WERI-Rb-1 (cell line): ENCODE measurements around the gene DRC3.

Experiments
- DNase-seq: peaks from one replicate; pipeline ENCODE4 v3.0.0-alpha.2; 2020
- H3K27ac ChIP-seq: fragments of 250-450 bp; sonication (Bioruptor Pico); 2 replicates; pipeline ENCODE4 v1.5.1; 2020; ENCODE audit warnings: mild to moderate bottlenecking, moderate library complexity
- H3K27me3 ChIP-seq: fragments of 250-450 bp; sonication (Bioruptor Pico); 2 replicates; pipeline ENCODE4 v1.5.1; 2021; ENCODE audit warnings: mild to moderate bottlenecking, low read depth, moderate library complexity; ENCODE audit not compliant: insufficient read depth, severe bottlenecking
- H3K36me3 ChIP-seq: fragments of 250-450 bp; sonication (Bioruptor Pico); 2 replicates; pipeline ENCODE4 v1.5.1; 2020; ENCODE audit warnings: mild to moderate bottlenecking, moderate library complexity
- H3K4me3 ChIP-seq: 2 replicates; pipeline ENCODE4 v1.5.1; 2011; ENCODE audit warnings: low read depth, mild to moderate bottlenecking, control low read depth, low read length
- H3K9me3 ChIP-seq: fragments of 250-450 bp; sonication (Bioruptor Pico); 2 replicates; pipeline ENCODE4 v1.5.1; 2021; ENCODE audit warnings: mild to moderate bottlenecking, moderate library complexity; ENCODE audit not compliant: severe bottlenecking
- TF ChIP-seq, protein P1 (sequence below): IDR thresholded peaks from 2 replicates; pipeline ENCODE4 v1.5.1; 2011; ENCODE audit warnings: low read depth, mild to moderate bottlenecking, control low read depth, inconsistent platforms, low read length

DRC3 gene

DNA sequence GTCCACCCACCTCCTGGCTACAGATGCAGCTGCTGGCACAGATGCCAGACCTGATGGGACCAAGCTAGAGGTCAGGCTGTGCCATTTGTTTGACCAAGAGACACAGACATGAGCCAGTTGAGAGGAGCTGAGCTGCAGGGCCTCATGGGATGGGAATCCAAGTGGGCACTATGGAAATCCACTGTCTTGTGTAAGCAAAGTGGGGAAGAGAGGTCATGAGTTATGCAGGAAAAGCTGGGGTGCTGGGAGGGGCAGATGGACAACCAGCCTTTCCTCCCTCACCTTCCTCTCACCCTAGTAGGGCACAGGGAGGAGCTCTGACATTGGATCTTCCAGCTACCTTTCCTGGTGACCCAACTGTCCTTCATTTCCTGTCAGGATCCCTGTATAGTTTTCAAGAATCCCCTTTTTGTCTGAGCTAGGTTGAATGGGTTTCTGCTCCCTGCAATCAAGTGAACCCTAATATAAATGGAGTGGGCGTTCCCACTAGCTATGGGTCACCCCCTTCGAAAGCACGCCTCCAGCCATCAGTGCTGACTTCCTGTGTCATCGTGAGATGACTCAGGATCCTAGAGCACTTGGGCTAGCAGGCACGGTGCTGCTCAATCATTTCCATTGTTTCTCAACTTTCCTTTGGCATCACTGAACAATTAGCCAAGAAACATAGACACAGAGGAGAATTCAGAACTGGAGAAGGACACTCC, 52.7 kb downstream of the DRC3 start:
- Histone ChIP-seq H3K27ac (no peak overlapping the region), H3K27me3 (no peaks in the 10 kb centered on the region), H3K4me3 (no peak overlapping the region), H3K36me3 (peaks cover 10% of the 10 kb centered on the region), H3K9me3 (no peaks in the 10 kb centered on the region)
- DNase-seq: no peak
- TF ChIP-seq, protein P1, sequence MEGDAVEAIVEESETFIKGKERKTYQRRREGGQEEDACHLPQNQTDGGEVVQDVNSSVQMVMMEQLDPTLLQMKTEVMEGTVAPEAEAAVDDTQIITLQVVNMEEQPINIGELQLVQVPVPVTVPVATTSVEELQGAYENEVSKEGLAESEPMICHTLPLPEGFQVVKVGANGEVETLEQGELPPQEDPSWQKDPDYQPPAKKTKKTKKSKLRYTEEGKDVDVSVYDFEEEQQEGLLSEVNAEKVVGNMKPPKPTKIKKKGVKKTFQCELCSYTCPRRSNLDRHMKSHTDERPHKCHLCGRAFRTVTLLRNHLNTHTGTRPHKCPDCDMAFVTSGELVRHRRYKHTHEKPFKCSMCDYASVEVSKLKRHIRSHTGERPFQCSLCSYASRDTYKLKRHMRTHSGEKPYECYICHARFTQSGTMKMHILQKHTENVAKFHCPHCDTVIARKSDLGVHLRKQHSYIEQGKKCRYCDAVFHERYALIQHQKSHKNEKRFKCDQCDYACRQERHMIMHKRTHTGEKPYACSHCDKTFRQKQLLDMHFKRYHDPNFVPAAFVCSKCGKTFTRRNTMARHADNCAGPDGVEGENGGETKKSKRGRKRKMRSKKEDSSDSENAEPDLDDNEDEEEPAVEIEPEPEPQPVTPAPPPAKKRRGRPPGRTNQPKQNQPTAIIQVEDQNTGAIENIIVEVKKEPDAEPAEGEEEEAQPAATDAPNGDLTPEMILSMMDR: no peak

DNA sequence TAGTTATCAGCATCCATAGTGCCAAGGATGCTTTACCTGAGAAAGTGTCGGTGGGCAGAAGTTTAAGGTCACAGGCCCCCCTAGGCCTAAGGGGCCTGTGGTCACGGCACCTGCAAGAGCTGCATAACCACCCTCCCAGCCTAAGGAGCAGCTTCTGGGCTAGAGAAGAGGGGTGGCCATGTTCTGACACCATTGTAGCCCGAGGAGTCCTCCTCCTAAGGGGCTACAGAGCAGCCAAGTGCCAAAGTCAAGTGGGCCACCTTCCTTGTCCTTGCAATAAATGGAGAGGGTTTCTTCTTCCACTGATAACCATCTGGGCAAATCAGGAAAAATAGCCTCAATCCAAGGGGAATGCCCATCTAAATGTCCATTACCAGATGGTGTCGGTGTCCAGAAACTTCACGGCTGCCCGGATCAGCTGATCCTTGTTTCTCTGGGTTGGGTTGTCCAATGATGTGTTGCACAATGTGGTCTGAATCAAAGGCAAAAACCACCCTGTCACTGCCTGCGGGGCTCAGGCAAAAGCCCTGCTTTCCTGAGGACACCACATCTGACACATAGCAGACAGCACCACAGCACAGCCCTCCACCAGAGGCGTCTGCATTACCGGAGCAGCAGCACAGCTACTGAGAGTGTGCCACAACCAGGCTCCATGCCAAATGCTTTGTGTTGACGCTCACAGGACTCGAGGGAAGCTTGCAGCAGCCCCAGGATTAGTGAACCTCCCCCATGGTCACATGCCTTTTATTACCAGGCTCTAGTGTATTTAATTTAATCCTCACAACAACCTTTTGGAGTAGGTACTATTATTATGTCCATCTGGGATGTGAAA, 53.5 kb downstream of the DRC3 start:
- H3K9me3 ChIP-seq: no peaks in the 10 kb centered on the region
- H3K36me3 ChIP-seq: peaks cover 10% of the 10 kb centered on the region
- no peak overlapping the region for H3K4me3 ChIP-seq
- DNase-seq: no peak
- no peaks in the 10 kb centered on the region for H3K27me3 ChIP-seq
- TF ChIP-seq, protein P1: no peak
- no peak overlapping the region for H3K27ac ChIP-seq

DNA sequence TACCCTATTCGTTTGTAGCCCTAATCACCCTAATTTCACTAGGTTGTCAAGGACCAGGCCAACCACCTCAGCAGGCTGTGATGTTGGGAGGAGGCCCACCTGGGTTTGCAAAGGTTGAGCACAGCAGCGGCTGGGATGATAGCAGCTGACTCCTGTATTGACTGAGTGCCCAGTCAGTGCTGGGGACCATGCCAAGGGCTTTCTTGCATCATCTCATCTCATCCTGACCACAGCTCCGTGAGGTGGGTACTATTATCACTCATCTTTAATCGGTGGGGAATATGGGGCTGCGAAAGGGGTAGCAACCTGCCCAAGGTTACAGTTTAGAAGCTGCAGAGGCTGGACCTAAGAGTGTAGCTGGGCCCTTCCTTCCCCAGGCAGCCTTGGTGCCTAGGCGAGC, 54.6 kb downstream of the DRC3 start:
- no peak for DNase-seq

DNA sequence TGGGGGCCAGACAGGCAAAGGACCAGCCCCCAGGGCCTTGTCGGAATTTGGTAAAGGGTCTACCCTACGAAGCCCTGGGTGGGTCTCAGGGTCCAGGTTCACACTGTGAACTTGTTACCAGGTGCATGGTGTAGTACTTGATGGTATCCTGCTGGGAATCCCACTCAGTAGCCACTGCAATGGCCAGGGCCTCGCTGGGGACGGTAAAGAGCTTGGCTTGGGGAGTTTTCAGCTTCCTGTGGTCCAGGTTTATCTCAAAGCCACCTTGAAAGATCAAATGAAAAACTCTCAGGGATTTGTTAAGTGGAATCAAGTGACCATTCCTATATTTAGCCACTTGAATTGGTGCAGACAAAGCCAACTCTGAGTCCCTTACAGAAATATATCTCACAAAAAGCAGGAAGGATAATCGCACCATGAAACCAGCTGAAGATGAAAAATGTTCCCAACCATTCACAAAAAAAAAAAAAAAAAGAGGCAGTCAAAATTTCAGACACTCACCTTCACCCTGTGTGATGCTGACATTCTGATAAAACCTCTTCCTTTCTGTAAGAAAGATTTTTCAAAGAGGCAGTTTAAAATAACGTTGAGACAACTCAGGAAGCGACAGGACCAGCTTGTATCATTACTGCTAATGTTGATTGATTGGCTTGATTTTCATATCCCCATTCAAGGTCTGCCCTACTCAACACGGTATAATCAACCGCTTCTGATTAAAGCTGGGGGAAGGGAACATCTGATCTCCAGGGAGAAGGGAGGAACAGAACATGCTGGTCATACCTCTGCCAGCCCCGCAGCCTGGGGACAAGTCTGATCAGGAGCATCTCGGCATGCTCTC, 55.7 kb downstream of the DRC3 start:
- Histone ChIP-seq H3K36me3 (peaks cover 10% of the 10 kb centered on the region; the same call in 1 of the 2 replicates), H3K27ac (no peak overlapping the region; the same call in 1 of the 2 replicates), H3K27me3 (no peaks in the 10 kb centered on the region), H3K4me3 (no peak overlapping the region), H3K9me3 (no peaks in the 10 kb centered on the region)
- TF ChIP-seq, protein P1: no peak
- no peak for DNase-seq

More for the DNA sequence above, 54.6 kb downstream of the DRC3 start:
- TF ChIP-seq, protein P1: no peak
- Histone ChIP-seq H3K27ac (no peak overlapping the region), H3K4me3 (no peak overlapping the region), H3K36me3 (peaks cover 10% of the 10 kb centered on the region; the same call in 1 of the 2 replicates), H3K27me3 (no peaks in the 10 kb centered on the region), H3K9me3 (no peaks in the 10 kb centered on the region)

DNA sequence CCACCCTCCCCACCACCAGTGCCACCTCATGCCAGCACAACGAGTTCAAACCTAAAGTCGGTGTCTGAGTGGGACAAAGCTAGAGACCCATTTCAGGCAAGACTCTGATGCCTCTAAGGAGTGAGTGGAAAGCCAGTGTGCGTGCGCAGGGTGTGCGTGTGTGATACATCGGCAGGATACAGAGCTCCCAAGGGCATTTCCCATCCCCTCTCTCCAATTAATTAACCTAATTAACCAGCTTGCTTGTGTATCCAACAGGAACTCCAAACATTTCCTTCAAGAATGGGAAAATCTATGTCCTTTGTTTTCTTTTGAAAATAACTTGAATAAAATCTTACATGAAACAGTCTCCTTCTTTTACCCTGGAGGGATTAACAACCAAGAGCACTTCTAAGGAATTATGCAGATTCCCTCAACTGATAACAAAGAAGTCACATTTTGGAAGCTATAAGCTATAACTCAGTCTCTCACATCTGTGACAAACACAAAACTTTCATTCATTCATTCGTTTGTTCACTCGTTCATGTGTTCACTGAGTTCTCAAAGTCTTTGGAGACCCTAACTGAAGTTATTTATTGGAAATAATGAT, 56.4 kb downstream of the DRC3 start:
- no peak for DNase-seq
- TF ChIP-seq, protein P1: no peak
- Histone ChIP-seq H3K27ac (no peak overlapping the region; the same call in 1 of the 2 replicates), H3K4me3 (no peak overlapping the region), H3K36me3 (peaks cover 10% of the 10 kb centered on the region; the same call in 1 of the 2 replicates), H3K27me3 (no peaks in the 10 kb centered on the region), H3K9me3 (no peaks in the 10 kb centered on the region)
